BJ (cell line): ENCODE data around the gene CDC25A. TPM values are rescaled to one million over a fixed set of nuclear protein-coding genes. Genes with fewer than 3 reads are reported as not detected.
"Not testable (repeated sequence)": the region's sequence is repeated elsewhere in the genome, so short reads cannot be mapped to it uniquely, and the experiment has no call there.

Experiments
- CTCF ChIA-PET: fragments of 350-600 bp; formaldehyde crosslinking; extraction: SDS; loops from one replicate; lab custom pipeline; 2021; ENCODE audit warnings: antibody characterized with exemption, inconsistent platforms; lab: Yijun Ruan, JAX
- POLR2A ChIA-PET: fragments of 300-600 bp; sonication (Branson Sonifier 250); formaldehyde crosslinking; extraction: SDS; loops from one replicate; lab custom pipeline; 2021; ENCODE audit warnings: antibody characterized with exemption; lab: Charles Lee
- DNase-seq: peaks from one replicate; pipeline ENCODE4 v3.0.0-alpha.2; 2011; ENCODE audit warnings: low read depth
- H3K27me3 ChIP-seq: 2 replicates; pipeline ENCODE4 v1.6.0; 2011; ENCODE audit warnings: low read length; ENCODE audit not compliant: control insufficient read depth, insufficient read depth
- H3K36me3 ChIP-seq: 2 replicates; pipeline ENCODE4 v1.5.1; 2011; ENCODE audit warnings: low read length; ENCODE audit not compliant: control insufficient read depth, insufficient read depth
- H3K4me3 ChIP-seq: 2 replicates; pipeline ENCODE4 v1.5.1; 2011; ENCODE audit warnings: low read depth, mild to moderate bottlenecking, control low read depth, low read length
- polyA plus RNA-seq: library from polyadenylated mRNA; depleted of rRNA; stranded (reverse); fragments of >200 nt; gene quantifications from 2 replicates; pipeline ENCODE4 v1.2.3, GENCODE V29; 2011
- TF ChIP-seq, protein P1 (sequence below): IDR thresholded peaks from 2 replicates; pipeline ENCODE4 v1.5.1; 2011; ENCODE audit warnings: low read depth, mild to moderate bottlenecking, control low read depth, inconsistent platforms, low read length, moderate library complexity; ENCODE audit not compliant: insufficient read depth

CDC25A gene
- polyA plus RNA-seq, 1 experiment: 1.9 TPM

- Histone ChIP-seq H3K27me3 (peaks cover 11% of the 10 kb centered on the region), H3K4me3 (no peak overlapping the region), H3K36me3 (no peaks in the 10 kb centered on the region)
- no peak for DNase-seq
- TF ChIP-seq, protein P1, sequence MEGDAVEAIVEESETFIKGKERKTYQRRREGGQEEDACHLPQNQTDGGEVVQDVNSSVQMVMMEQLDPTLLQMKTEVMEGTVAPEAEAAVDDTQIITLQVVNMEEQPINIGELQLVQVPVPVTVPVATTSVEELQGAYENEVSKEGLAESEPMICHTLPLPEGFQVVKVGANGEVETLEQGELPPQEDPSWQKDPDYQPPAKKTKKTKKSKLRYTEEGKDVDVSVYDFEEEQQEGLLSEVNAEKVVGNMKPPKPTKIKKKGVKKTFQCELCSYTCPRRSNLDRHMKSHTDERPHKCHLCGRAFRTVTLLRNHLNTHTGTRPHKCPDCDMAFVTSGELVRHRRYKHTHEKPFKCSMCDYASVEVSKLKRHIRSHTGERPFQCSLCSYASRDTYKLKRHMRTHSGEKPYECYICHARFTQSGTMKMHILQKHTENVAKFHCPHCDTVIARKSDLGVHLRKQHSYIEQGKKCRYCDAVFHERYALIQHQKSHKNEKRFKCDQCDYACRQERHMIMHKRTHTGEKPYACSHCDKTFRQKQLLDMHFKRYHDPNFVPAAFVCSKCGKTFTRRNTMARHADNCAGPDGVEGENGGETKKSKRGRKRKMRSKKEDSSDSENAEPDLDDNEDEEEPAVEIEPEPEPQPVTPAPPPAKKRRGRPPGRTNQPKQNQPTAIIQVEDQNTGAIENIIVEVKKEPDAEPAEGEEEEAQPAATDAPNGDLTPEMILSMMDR: no peak
- CTCF ChIA-PET: no interaction called here
- POLR2A ChIA-PET: no interaction called here
Observed at GRCh38 chr3:48214225-48214624, 26.0 kb upstream of the CDC25A start.

DNA sequence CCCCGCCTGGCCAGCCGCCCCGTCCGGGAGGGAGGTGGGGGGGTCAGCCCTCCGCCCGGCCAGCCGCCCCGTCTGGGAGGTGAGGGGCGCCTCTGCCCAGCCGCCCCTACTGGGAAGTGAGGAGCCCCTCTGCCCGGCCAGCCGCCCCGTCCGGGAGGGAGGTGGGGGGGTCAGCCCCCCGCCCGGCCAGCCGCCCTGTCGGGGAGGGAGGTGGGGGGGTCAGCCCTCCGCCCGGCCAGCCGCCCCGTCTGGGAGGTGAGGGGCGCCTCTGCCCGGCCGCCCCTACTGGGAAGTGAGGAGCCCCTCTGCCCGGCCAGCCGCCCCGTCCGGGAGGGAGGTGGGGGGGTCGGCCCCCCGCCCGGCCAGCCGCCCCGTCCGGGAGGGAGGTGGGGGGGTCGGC lies 23.6 kb upstream of the CDC25A start:
- H3K4me3 ChIP-seq, CTCF ChIA-PET, DNase-seq, POLR2A ChIA-PET, H3K27me3 ChIP-seq, H3K36me3 ChIP-seq: not testable (repeated sequence)

DNA sequence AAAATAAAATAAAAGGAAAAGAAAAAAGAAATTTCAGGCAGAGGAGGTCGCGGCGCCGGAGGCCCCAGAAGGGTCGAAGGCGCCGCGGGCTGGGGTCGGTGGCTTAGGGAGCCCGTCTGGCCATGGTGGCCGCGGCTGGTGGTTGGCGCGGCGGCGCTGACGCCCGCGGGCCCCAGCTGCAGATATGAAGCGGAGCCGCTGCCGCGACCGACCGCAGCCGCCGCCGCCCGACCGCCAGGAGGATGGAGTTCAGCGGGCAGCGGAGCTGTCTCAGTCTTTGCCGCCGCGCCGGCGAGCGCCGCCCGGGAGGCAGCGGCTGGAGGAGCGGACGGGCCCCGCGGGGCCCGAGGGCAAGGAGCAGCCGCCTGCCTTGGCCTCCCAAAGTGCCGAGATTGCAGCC lies 22.3 kb upstream of the CDC25A start:
- DNase-seq, H3K27me3 ChIP-seq, POLR2A ChIA-PET, H3K36me3 ChIP-seq, H3K4me3 ChIP-seq: not testable (repeated sequence)
- CTCF ChIA-PET: interaction anchor here (1.1 kb wide), 1 partner anchor 16 kb away, joined by 5 read pairs; no protein-coding TSS in a partner anchor

DNA sequence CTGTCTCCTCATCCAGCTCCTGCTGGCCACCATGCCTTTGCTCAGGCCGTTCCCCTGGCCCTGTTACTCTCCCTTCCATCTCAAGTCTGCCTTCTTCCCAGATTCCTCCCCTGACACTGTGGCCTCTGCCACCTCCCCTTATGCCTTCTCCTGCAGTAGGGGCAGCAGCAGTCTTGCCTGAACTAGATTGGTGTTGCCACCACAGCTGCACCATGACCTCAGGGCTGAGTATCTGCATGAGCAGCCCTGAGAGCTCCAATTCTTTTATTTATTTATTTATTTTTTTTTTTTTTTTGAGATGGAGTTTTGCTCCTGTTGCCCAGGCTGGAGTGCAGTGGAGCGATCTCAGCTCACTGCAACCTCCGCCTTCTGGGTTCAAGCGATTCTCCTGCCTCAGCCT lies 21.2 kb upstream of the CDC25A start:
- H3K36me3 ChIP-seq: no peaks in the 10 kb centered on the region
- DNase-seq: no peak
- no peak overlapping the region for H3K4me3 ChIP-seq
- TF ChIP-seq, protein P1: no peak
- CTCF ChIA-PET: interaction anchor here (1.1 kb wide), 1 partner anchor 15 kb away, joined by 5 read pairs; no protein-coding TSS in a partner anchor
- peaks cover 2% of the 10 kb centered on the region; the same call in 1 of the 2 replicates for H3K27me3 ChIP-seq
- POLR2A ChIA-PET: no interaction called here

DNA sequence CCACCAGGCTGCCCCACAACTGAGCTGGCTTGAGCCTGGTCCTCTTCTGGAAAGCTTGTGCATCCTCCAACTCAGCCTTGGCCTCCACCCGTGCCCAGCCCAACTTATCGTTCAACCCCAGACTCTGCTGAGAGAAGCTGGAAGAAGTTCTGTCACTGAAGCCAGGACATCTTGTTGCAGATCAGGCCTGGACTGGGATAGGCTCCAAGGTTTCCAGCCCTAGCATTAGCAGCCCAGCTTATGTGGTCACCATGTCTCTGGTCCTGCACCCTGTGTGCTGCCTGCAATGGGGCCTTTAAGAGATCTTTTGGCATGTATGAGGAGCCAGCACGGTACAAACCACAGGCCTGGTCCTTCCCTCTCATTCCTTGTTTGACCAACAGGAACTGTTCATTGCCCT lies 19.9 kb upstream of the CDC25A start:
- Histone ChIP-seq H3K4me3 (no peak overlapping the region), H3K36me3 (no peaks in the 10 kb centered on the region), H3K27me3 (no peaks in the 10 kb centered on the region)
- DNase-seq: no peak
- ChIA-PET CTCF (interaction anchor here (1.0 to 2.2 kb wide), 3 partner anchors 9 to 228 kb away, joined by 3 to 6 read pairs (median 4); no protein-coding TSS in a partner anchor), POLR2A (no interaction called here)
- TF ChIP-seq, protein P1: no peak

DNA sequence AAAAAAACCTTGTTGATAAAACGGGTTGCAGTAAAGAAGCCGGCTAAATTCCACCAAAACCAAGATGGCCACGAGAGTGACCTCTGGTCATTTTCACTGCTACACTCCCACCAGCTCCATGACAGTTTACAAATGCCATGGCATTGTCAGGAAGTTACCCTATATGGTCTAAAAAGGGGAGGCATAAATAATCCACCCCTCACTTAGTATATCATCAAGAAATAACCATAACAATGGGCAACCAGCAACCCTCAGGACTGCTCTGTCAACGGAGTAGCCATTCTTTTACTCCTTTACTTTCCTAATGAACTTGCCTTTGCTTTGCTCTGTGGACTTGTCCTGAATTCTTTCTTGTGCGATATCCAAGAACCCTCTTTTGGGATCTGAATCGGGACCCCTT lies 14.4 kb upstream of the CDC25A start:
- no peak overlapping the region for H3K4me3 ChIP-seq
- ChIA-PET POLR2A (no interaction called here), CTCF (no interaction called here)
- TF ChIP-seq, protein P1: no peak
- no peak for DNase-seq
- H3K27me3 ChIP-seq: no peaks in the 10 kb centered on the region
- no peaks in the 10 kb centered on the region for H3K36me3 ChIP-seq
